Kidney capillary endothelial cell (primary cell): ENCODE data around the gene LCOR.

Experiments used
- DNase-seq: peaks from one replicate; pipeline ENCODE4 v3.0.0-alpha.2; 2018; ENCODE audit warnings: low spot score

The LCOR gene

GRCh38 chr10:96987141-96987841 lies 155.2 kb downstream of the LCOR start:
- no peak for DNase-seq

- no peak for DNase-seq
Observed at GRCh38 chr10:96987842-96988175, 155.7 kb downstream of the LCOR start.

- DNase-seq = no peak
Observed at GRCh38 chr10:96988426-96988825, 156.3 kb downstream of the LCOR start.

DNA sequence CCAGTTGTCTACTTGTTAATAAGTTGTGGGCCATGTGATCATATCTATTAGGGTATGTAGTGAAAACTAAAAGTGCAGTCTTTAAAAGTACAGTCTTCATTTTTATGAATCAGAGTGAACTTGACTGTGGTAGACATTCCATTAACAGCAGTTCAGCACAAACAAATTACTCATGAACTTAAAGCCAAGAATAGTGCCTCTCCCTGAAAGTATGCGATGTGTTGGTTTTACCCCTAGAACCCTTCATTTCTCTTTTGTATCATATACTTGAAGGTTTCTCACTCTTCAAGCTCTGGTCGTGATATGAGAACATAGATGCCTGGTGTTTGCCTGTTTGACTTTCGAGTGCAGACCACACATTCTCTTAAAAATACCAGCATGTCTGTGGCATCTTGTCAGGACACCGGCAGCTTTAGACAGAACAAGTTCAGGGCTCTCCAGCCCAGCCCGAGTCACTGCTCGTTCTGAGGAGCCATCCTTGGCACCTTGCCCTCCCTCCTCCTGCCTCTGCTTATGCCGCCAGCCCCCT lies 159.3 kb downstream of the LCOR start:
- DNase-seq = no peak

- no peak for DNase-seq
Observed at GRCh38 chr10:96992721-96993120, 160.6 kb downstream of the LCOR start.

DNA sequence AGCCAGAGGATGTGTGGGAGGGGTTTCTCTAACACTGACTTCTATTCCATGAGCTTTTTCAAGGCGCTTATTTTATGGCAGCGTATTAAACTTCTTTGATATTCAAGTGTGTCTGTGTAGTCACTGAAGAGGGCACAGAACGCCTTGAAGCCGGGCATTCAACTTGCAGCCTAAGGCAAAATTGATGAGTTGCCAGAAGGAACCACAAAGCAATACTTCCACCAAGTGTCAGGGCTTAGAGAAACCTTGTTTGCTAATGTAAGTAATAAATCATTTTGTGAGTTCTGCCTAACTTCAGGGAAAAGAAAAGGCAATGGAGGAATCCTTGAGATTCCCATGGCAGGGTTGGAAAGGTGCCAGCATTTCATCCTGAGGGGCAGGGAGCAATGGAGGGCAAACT lies 163.8 kb downstream of the LCOR start:
- DNase-seq = no peak

- DNase-seq = no peak
Observed at GRCh38 chr10:96996275-96996965, 164.3 kb downstream of the LCOR start.

GRCh38 chr10:96998329-96998888 lies 166.3 kb downstream of the LCOR start:
- peak; percentile 8 for DNase-seq

- DNase-seq = no peak
Observed at GRCh38 chr10:96999337-96999736, 167.2 kb downstream of the LCOR start.

DNA sequence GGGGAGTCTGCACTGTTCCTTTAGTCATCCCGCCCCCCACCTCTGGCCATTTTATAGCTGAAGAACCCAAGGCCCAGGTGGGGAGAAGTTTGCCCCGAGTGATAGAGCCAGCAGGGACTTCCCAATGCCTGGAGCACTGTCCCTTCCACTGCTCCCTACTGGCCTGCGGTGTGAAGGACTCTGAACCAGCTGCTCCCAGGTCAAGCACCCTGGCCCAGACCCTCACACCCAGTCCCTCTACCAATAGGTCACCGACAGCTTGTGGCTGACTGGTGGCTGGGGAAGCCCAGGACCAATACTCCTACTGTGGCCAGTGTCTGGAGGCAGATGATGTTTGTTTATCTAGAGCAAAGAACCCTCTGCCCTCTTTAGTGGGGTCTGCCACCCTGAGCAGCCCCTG lies 167.9 kb downstream of the LCOR start:
- no peak for DNase-seq

- DNase-seq = no peak
Observed at GRCh38 chr10:97000487-97001182, 168.5 kb downstream of the LCOR start.

GRCh38 chr10:97001183-97001991 lies 169.3 kb downstream of the LCOR start:
- no peak for DNase-seq

GRCh38 chr10:97002670-97003069 lies 170.6 kb downstream of the LCOR start:
- DNase-seq = no peak

DNA sequence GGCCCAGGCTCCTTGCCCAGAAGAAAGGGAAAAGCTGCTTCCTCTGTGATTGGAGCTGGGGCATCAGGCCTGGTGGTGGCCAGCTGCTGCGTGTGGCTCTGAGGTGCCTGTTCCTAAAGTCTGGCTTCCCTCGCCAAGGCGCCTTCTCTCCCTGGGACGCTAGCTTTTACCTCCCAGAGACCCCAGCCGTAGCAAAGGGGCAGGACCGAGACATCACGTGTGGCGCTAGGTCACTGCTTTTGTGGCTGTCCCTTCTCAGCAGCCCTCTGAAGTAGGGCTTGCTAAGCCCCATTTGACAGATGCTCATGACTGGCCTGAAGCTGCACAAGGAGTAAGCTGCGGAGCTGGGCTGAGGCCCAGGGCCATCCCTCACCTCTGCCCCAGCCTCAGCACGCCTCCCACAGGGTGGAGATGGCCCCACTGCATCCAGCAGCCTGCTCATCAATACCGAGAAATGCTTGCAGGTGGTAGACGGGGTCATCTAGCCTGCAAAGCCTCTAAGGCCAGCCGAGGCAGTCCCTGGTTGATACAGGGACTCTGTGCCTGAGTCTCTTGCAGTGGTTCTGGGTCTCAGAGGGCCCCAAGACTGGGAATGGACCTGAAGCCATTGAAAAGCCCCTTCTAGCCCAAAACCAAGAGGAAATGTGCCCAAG lies 171.2 kb downstream of the LCOR start:
- no peak for DNase-seq

DNA sequence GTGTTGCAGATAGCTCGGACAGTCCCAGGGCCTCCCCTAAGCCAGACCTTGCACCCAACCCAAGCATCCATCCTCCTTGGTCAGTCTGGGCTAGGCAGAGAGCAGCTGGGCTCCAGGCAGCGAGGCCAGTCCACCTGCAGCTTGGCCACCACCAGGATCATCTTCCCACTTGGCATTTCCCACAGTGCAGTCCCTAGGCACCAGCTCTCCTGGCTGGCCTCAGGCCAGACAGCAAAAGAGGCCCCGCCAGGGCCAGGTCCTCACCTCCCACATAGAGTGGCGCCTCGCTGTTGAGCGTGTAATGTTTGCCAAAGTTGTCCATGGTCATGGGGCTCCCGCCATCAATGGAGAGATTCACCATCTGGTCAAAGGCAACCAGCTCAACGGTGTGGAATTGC lies 171.7 kb downstream of the LCOR start:
- no peak for DNase-seq

GRCh38 chr10:97004591-97004990 lies 172.5 kb downstream of the LCOR start:
- DNase-seq = no peak

DNA sequence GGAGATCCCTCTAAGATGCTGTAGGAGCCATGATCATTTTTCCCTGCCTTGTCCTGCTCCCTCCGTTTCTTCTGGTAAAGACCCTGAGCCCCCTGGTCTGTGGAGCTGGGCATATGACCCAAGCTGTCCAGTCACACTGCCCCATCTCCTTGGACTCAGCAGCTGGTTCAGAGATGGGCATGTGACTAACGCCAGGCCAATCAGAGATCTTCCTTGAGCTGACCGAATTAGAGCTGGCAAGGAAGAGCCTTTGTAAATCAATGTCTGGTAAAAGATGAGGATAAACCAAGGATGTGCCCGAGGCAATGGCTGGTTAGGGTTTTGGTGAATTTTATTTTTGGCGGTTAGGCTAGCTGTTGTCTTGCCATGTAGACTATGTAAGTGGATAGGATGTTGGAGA lies 173.3 kb downstream of the LCOR start:
- DNase-seq = no peak

GRCh38 chr10:97006364-97006763 lies 174.3 kb downstream of the LCOR start:
- DNase-seq = no peak

DNA sequence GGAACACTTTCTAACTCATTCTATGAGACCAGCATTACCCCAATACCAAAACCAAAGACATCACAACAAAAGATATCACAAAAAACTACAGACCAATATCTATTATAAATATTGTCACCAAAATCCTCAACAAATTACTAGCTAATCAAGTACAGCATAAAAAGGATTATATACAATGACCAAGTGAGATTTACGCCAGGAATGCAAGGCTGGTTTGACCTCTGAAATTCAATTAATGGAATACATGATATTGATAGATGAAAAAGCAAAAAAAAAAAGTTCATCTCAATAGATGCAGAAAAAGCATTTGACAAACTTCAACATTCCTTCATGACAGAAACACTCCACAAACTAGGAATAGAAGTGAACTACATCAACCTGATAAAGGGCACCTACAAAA lies 175.3 kb downstream of the LCOR start:
- no peak for DNase-seq

GRCh38 chr10:97010695-97011206 lies 178.7 kb downstream of the LCOR start:
- no peak for DNase-seq

DNA sequence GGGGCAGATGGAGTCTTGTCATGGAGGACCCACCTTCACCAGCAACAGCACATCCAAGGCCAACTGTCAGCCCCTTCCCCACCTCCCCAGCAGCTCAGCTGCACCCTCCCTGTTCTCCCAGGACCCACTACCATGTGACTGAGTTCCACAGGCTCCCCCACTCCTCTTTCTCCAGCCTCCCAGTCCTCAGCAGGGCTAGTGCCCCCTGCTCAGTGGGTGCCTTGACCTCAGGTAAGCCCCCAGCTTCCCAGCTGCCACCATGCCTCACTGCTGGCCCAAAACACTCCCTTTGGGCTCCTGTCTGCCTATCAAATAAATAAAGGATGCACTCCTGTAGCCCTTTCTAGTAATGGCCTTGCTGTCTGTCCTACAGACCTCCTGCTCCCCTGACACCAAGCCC lies 179.3 kb downstream of the LCOR start:
- DNase-seq = no peak
